GM23338 (cell line): ENCODE measurements around the gene PBLD. TPM values are rescaled to one million over a fixed set of nuclear protein-coding genes. Genes with fewer than 3 reads are reported as not detected.

ENCODE experiments used
- ATAC-seq: fragments of 200-7000 bp; cut with Tn5 transposase; 3 replicates; pipeline ENCODE4 v1.9.1; 2020
- DNase-seq: peaks from one replicate; pipeline ENCODE4 v3.0.0-alpha.2; 2015; ENCODE audit warnings: low spot score
- H2AFZ ChIP-seq: fragments of 200-600 bp; sonication (generic); 2 replicates; pipeline ENCODE4 v1.8.0; 2016; ENCODE audit warnings: antibody characterized with exemption, mild to moderate bottlenecking, moderate library complexity
- H3F3A ChIP-seq: fragments of 200-600 bp; sonication (generic); replicated peaks from 2 replicates; pipeline ENCODE4 v1.8.0; 2017; ENCODE audit warnings: antibody characterized with exemption, mixed run types, low read depth
- H3K27ac ChIP-seq: fragments of 200-600 bp; sonication (generic); 2 replicates; pipeline ENCODE4 v1.6.1; 2016; ENCODE audit warnings: low read depth
- H3K27me3 ChIP-seq: fragments of 200-600 bp; sonication (generic); 2 replicates; pipeline ENCODE4 v1.8.0; 2016; ENCODE audit warnings: mild to moderate bottlenecking, mixed run types, moderate library complexity; ENCODE audit not compliant: insufficient read depth
- H3K36me3 ChIP-seq: fragments of 200-600 bp; sonication (generic); 2 replicates; pipeline ENCODE4 v1.8.0; 2016; ENCODE audit warnings: mild to moderate bottlenecking; ENCODE audit not compliant: insufficient read depth
- H3K4me1 ChIP-seq: fragments of 200-600 bp; sonication (generic); 2 replicates; pipeline ENCODE4 v1.8.0; 2016; ENCODE audit warnings: mild to moderate bottlenecking, moderate library complexity; ENCODE audit not compliant: insufficient read depth
- H3K4me2 ChIP-seq: fragments of 200-600 bp; sonication (generic); 2 replicates; pipeline ENCODE4 v1.7.1; 2017; ENCODE audit warnings: mixed run types
- H3K4me3 ChIP-seq: fragments of 200-600 bp; sonication (generic); 2 replicates; pipeline ENCODE4 v1.6.1; 2016; ENCODE audit warnings: mixed run types
- H3K79me2 ChIP-seq: fragments of 200-600 bp; sonication (generic); replicated peaks from 2 replicates; pipeline ENCODE4 v1.8.0; 2017; ENCODE audit warnings: mild to moderate bottlenecking; ENCODE audit not compliant: insufficient read depth
- H3K9me2 ChIP-seq: fragments of 200-600 bp; sonication (generic); 2 replicates; pipeline ENCODE4 v1.8.0; 2017; ENCODE audit not compliant: insufficient read depth
- H4K20me1 ChIP-seq: fragments of 200-600 bp; sonication (generic); replicated peaks from 2 replicates; pipeline ENCODE4 v1.8.0; 2017; ENCODE audit warnings: mild to moderate bottlenecking; ENCODE audit not compliant: insufficient read depth
- H3K27ac Mint-ChIP-seq: 2 replicates; pipeline ENCODE4 v1.8.0; 2020; ENCODE audit warnings: inconsistent platforms, mild to moderate bottlenecking, moderate library complexity, mixed read lengths
- H3K27me3 Mint-ChIP-seq: 3 replicates; pipeline ENCODE4 v1.8.0; 2022; ENCODE audit warnings: low read depth, mild to moderate bottlenecking, moderate library complexity, mixed read lengths, inconsistent platforms; ENCODE audit not compliant: insufficient read depth, poor library complexity
- H3K36me3 Mint-ChIP-seq: 3 replicates; pipeline ENCODE4 v1.8.0; 2021; ENCODE audit warnings: low read depth, mild to moderate bottlenecking, inconsistent platforms, moderate library complexity, mixed read lengths
- H3K4me1 Mint-ChIP-seq: 3 replicates; pipeline ENCODE4 v1.8.0; 2020; ENCODE audit warnings: mild to moderate bottlenecking, inconsistent platforms, mixed read lengths
- H3K4me3 Mint-ChIP-seq: 3 replicates; pipeline ENCODE4 v1.8.0; 2021; ENCODE audit warnings: moderate library complexity, mild to moderate bottlenecking, inconsistent platforms, mixed read lengths
- H3K9me3 Mint-ChIP-seq: 3 replicates; pipeline ENCODE4 v1.8.0; 2020; ENCODE audit warnings: moderate library complexity, mild to moderate bottlenecking, inconsistent platforms, mixed read lengths
- CREB1 ChIP-seq: fragments of 250-450 bp; sonication (Bioruptor Pico); IDR thresholded peaks from 2 replicates; pipeline ENCODE4 v1.5.0; 2020; ENCODE audit warnings: low read depth, mild to moderate bottlenecking, moderate library complexity
- CTCF ChIP-seq, 2 experiments: fragments of 200-600 bp in 1 of 2; sonication (generic) in 1 of 2; conservative IDR thresholded peaks; 2 replicates each; pipeline versions ENCODE4 v1.5.1 to v1.6.1; 2016 to 2017; ENCODE audit warnings: antibody characterized with exemption in 2 of 2, low read depth in 2 of 2, mild to moderate bottlenecking in 2 of 2, moderate library complexity in 1 of 2
- ETS1 ChIP-seq: IDR thresholded peaks from 2 replicates; pipeline ENCODE4 v1.6.1; 2016; ENCODE audit warnings: antibody characterized with exemption
- EZH2 ChIP-seq: fragments of 200-600 bp; sonication (generic); IDR thresholded peaks from one replicate; pipeline ENCODE4 v1.8.0; 2017; ENCODE audit warnings: antibody characterized with exemption, mild to moderate bottlenecking, low read depth; ENCODE audit not compliant: unreplicated experiment
- EZH2phosphoT487 ChIP-seq: fragments of 200-600 bp; sonication (generic); IDR thresholded peaks from one replicate; pipeline ENCODE4 v1.8.1; 2018; ENCODE audit warnings: antibody characterized with exemption; ENCODE audit not compliant: unreplicated experiment
- JUNB ChIP-seq: IDR thresholded peaks from one replicate; pipeline ENCODE4 v1.6.1; 2016; ENCODE audit warnings: antibody characterized with exemption; ENCODE audit not compliant: unreplicated experiment
- NANOG ChIP-seq: IDR thresholded peaks from 2 replicates; pipeline ENCODE4 v1.6.1; 2016; ENCODE audit warnings: antibody characterized with exemption, borderline replicate concordance
- POLR2AphosphoS5 ChIP-seq: IDR thresholded peaks from 2 replicates; pipeline ENCODE4 v1.6.1; 2016; ENCODE audit warnings: antibody characterized with exemption, low read depth
- REST ChIP-seq: IDR thresholded peaks from one replicate; pipeline ENCODE4 v1.6.1; 2018; ENCODE audit warnings: antibody characterized with exemption; ENCODE audit not compliant: unreplicated experiment
- STAT1 ChIP-seq: IDR thresholded peaks from one replicate; pipeline ENCODE4 v1.6.1; 2016; ENCODE audit warnings: antibody characterized with exemption; ENCODE audit not compliant: unreplicated experiment
- ZNF114 ChIP-seq: fragments of 250-450 bp; sonication (Bioruptor Pico); IDR thresholded peaks from 2 replicates; pipeline ENCODE4 v1.5.0; 2020; ENCODE audit warnings: mild to moderate bottlenecking, moderate library complexity
- ZNF331 ChIP-seq: fragments of 250-450 bp; sonication (Bioruptor Pico); IDR thresholded peaks from 2 replicates; pipeline ENCODE4 v1.5.0; 2020; ENCODE audit warnings: low read depth, mild to moderate bottlenecking, moderate library complexity
- ZNF462 ChIP-seq: fragments of 250-450 bp; sonication (Bioruptor Pico); IDR thresholded peaks from 2 replicates; pipeline ENCODE4 v1.5.0; 2020; ENCODE audit warnings: mild to moderate bottlenecking, moderate library complexity
- polyA plus RNA-seq: library from polyadenylated mRNA; unstranded; fragments of >200 nt; fragmentation: Nextera tagmentation; extraction: Ambion mirVana; gene quantifications from 2 replicates; pipeline ENCODE4 v1.2.1, GENCODE V29; 2016
- total RNA-seq: library from RNA; depleted of rRNA; stranded (reverse); fragments of >200 nt; shearing (Covaris generic); gene quantifications from 2 replicates; pipeline ENCODE4 v1.2.3, GENCODE V29; 2014

Gene PBLD
- total and polyA plus RNA-seq, 2 experiments from 2014 or later: 0.90 to 1.5 TPM

- TF ChIP-seq ZNF462 (no peak), POLR2AphosphoS5 (no peak), ZNF331 (CRISPR knock-in tag) (no peak), STAT1 (no peak), CREB1 (CRISPR knock-in tag) (no peak), EZH2phosphoT487 (no peak), REST (no peak), CTCF (conservative IDR thresholded peaks at IDR 0.05; ENCODE audit: low read depth in 2 of 2) (no peak), EZH2 (no peak), ETS1 (no peak), JUNB (no peak), NANOG (no peak), ZNF114 (CRISPR knock-in tag) (no peak)
- Histone ChIP-seq H3K4me1 (no peaks in the 10 kb centered on the region), H3K4me2 (no peak overlapping the region), H3F3A (no peaks in the 10 kb centered on the region), H2AFZ (peak overlapping the region; percentile 53; the same call in 1 of the 2 replicates), H3K79me2 (no peaks in the 10 kb centered on the region), H3K27me3 (no peaks in the 10 kb centered on the region), H3K27ac (no peak overlapping the region), H3K4me3 (no peak overlapping the region), H4K20me1 (no peaks in the 10 kb centered on the region), H3K36me3 (no peaks in the 10 kb centered on the region), H3K9me2 (no peaks in the 10 kb centered on the region)
- Mint-ChIP-seq H3K4me1 (no peaks in the 10 kb centered on the region), H3K9me3 (no peaks in the 10 kb centered on the region), H3K36me3 (no peaks in the 10 kb centered on the region), H3K4me3 (no peak overlapping the region), H3K27ac (no peak overlapping the region), H3K27me3 (peaks cover 2% of the 10 kb centered on the region)
- DNase-seq (no peak), ATAC-seq (peak; percentile 33)
Observed at GRCh38 chr10:68239596-68240150, 93.1 kb downstream of the PBLD start.
